GM18505 (cell line): ENCODE measurements around the gene PHPT1.
"Not testable (repeated sequence)": the region's sequence is repeated elsewhere in the genome, so short reads cannot be mapped to it uniquely, and the experiment has no call there.

Source experiments
- ATAC-seq: cut with Tn5 transposase; IDR thresholded peaks from one replicate; pipeline ENCODE4 v1.9.1; 2021; ENCODE audit not compliant: unreplicated experiment
- POLR2A ChIP-seq: IDR thresholded peaks from 4 replicates; pipeline ENCODE4 v1.6.1; 2011; ENCODE audit warnings: borderline replicate concordance; ENCODE audit not compliant: insufficient read depth, insufficient read length; ENCODE audit errors: extremely low read depth

Gene PHPT1

GRCh38 chr9:136875155-136875554 lies 25.9 kb downstream of the PHPT1 start:
- no peak for ATAC-seq
- TF ChIP-seq POLR2A, result no peak

- TF ChIP-seq POLR2A, result no peak
- no peak for ATAC-seq
Measured at GRCh38 chr9:136876476-136876875, 27.3 kb downstream of the PHPT1 start.

GRCh38 chr9:136880651-136881050 lies 31.4 kb downstream of the PHPT1 start:
- ATAC-seq, result no peak
- no peak for TF ChIP-seq POLR2A

- TF ChIP-seq POLR2A, result peak; percentile 43
- no peak for ATAC-seq
Measured at GRCh38 chr9:136881691-136882108, 32.5 kb downstream of the PHPT1 start.

- no peak for ATAC-seq
- TF ChIP-seq POLR2A, result peak; percentile 41
Measured at GRCh38 chr9:136882109-136882946, 33.1 kb downstream of the PHPT1 start.

GRCh38 chr9:136882947-136883283 lies 33.7 kb downstream of the PHPT1 start:
- not testable (repeated sequence) for ATAC-seq

- ATAC-seq, result not testable (repeated sequence)
Measured at GRCh38 chr9:136883670-136884069, 34.5 kb downstream of the PHPT1 start.

GRCh38 chr9:136885950-136886578 lies 36.9 kb downstream of the PHPT1 start, which contains the start of gene TRAF2:
TRAF2 (plus strand) TSS chr9:136886516; CDS start chr9:136898741, 12,225 bp downstream.
- peak; percentile 78 for ATAC-seq
- TF ChIP-seq POLR2A, result peak; percentile 92

- TF ChIP-seq POLR2A, result no peak
- ATAC-seq, result peak; percentile 19
Measured at GRCh38 chr9:136886610-136887597, 37.7 kb downstream of the PHPT1 start.

GRCh38 chr9:136888454-136888853 lies 39.2 kb downstream of the PHPT1 start:
- no peak for ATAC-seq

GRCh38 chr9:136889858-136890257 lies 40.6 kb downstream of the PHPT1 start:
- TF ChIP-seq POLR2A, result no peak

More at GRCh38 chr9:136888454-136888853, 39.2 kb downstream of the PHPT1 start:
- no peak for TF ChIP-seq POLR2A

GRCh38 chr9:136890661-136891060 lies 41.5 kb downstream of the PHPT1 start:
- ATAC-seq, result no peak
- no peak for TF ChIP-seq POLR2A

More at GRCh38 chr9:136889858-136890257, 40.6 kb downstream of the PHPT1 start:
- no peak for ATAC-seq

- TF ChIP-seq POLR2A, result no peak
- no peak for ATAC-seq
Measured at GRCh38 chr9:136896027-136896426, 46.8 kb downstream of the PHPT1 start.
